HepG2 (cell line): ENCODE results near the gene CCL4L2. TPM values are rescaled to one million over a fixed set of nuclear protein-coding genes. Genes with fewer than 3 reads are reported as not detected.

Experiments
- ATAC-seq: fragments of 200-7000 bp; cut with Tn5 transposase; 3 replicates; pipeline ENCODE4 v1.9.1; 2020; ENCODE audit warnings: mild to moderate bottlenecking, moderate library complexity
- BruUV-seq: library from RNA; stranded (reverse); fragments of 400-500 nt; replicated peaks from 2 replicates; lab custom pipeline; 2021; lab: Mats Ljungman, UMichigan
- CTCF ChIA-PET: fragments of 300-600 bp; formaldehyde crosslinking; extraction: SDS; loops from one replicate; lab custom pipeline; 2021; ENCODE audit warnings: low total read pairs, inconsistent platforms, low intra/inter-chr PET ratio; lab: Yijun Ruan, JAX
- POLR2A ChIA-PET: fragments of 350-600 bp; sonication (Branson Sonifier 250); formaldehyde crosslinking; loops from one replicate; lab custom pipeline; 2020; ENCODE audit warnings: antibody characterized with exemption, inconsistent platforms; lab: Yijun Ruan, JAX
- DNase-seq: peaks from one replicate; pipeline ENCODE4 v3.0.0-alpha.2; 2015; ENCODE audit warnings: low spot score
- FAIRE-seq: peaks from 3 replicates; lab custom pipeline; 2011; peaks lifted over from hg19 to GRCh38; lab: Jason Lieb, UNC
- H2AFZ ChIP-seq: one replicate; pipeline ENCODE4 v1.6.1; 2011; ENCODE audit warnings: low read length, inconsistent platforms
- H3K27ac ChIP-seq: fragments of 300-600 bp; 3 replicates; pipeline ENCODE4 v1.8.0; 2011; ENCODE audit warnings: mixed run types, mild to moderate bottlenecking, mixed read lengths, low read length, inconsistent platforms; ENCODE audit not compliant: insufficient read depth; ENCODE audit errors: extremely low read length
- H3K27me3 ChIP-seq, 2 experiments: fragments of 200-600 bp in 1 of 2; 2 replicates in 1 of 2; 3 replicates in 1 of 2; pipeline versions ENCODE4 v1.6.0 to v1.8.0; 2011; ENCODE audit warnings: low read length in 2 of 2, mild to moderate bottlenecking in 2 of 2, moderate library complexity in 2 of 2, inconsistent platforms in 1 of 2; ENCODE audit not compliant: insufficient read depth in 2 of 2, control insufficient read depth in 1 of 2
- H3K36me3 ChIP-seq, 2 experiments: fragments of 200-600 bp in 1 of 2; replicated peaks in 1 of 2; 2 replicates in 1 of 2; 3 replicates in 1 of 2; pipeline versions ENCODE4 v1.5.1 to v1.8.0; 2011; ENCODE audit warnings: low read length in 2 of 2, inconsistent platforms in 1 of 2; ENCODE audit not compliant: insufficient read depth in 2 of 2, control insufficient read depth in 1 of 2
- H3K4me1 ChIP-seq: 2 replicates; pipeline ENCODE4 v1.5.1; 2012; ENCODE audit warnings: low read length, inconsistent platforms; ENCODE audit not compliant: insufficient read depth
- H3K4me2 ChIP-seq: 2 replicates; pipeline ENCODE4 v1.6.0; 2011; ENCODE audit warnings: low read depth, low read length, inconsistent platforms
- H3K4me3 ChIP-seq, 3 experiments: fragments of 200-600 bp in 1 of 3; sonication (generic), shearing (Covaris generic) in 1 of 3; replicated peaks in 1 of 3; 2 replicates each; pipeline ENCODE4 v1.5.1; 2011 to 2016; ENCODE audit warnings: low read length in 3 of 3, inconsistent platforms in 2 of 3, low read depth in 2 of 3, mild to moderate bottlenecking in 2 of 3, control low read depth in 1 of 3, mixed read lengths in 1 of 3; ENCODE audit not compliant: insufficient read depth in 1 of 3
- H3K79me2 ChIP-seq: one replicate; pipeline ENCODE4 v1.6.1; 2011; ENCODE audit warnings: low read length, inconsistent platforms; ENCODE audit not compliant: insufficient read depth
- H3K9ac ChIP-seq: 2 replicates; pipeline ENCODE4 v1.6.0; 2011; ENCODE audit warnings: mild to moderate bottlenecking, low read depth, low read length, inconsistent platforms; ENCODE audit not compliant: insufficient read depth
- H3K9me3 ChIP-seq: 2 replicates; pipeline ENCODE4 v1.5.1; 2012; ENCODE audit warnings: mild to moderate bottlenecking, low read length
- H4K20me1 ChIP-seq: 2 replicates; pipeline ENCODE4 v1.6.0; 2011; ENCODE audit warnings: inconsistent platforms, mild to moderate bottlenecking, low read length, moderate library complexity; ENCODE audit not compliant: insufficient read depth
- BCL6 ChIP-seq: IDR thresholded peaks from 2 replicates; pipeline ENCODE4 v1.6.1; 2016; ENCODE audit warnings: missing genetic modification reagents, missing compliant biosample characterization
- HCFC1 ChIP-seq: fragments of 150-350 bp; IDR thresholded peaks from 2 replicates; pipeline ENCODE4 v1.6.1; 2014; ENCODE audit warnings: low read depth, low read length
- ZNF570 ChIP-seq: sonication (generic); formaldehyde crosslinking; IDR thresholded peaks from 2 replicates; pipeline ENCODE4 v1.4.0; 2020; ENCODE audit warnings: mild to moderate bottlenecking, missing genetic modification reagents, borderline replicate concordance
- ZNF652 ChIP-seq: IDR thresholded peaks from 2 replicates; pipeline ENCODE4 v1.6.1; 2016; ENCODE audit warnings: low read depth, borderline replicate concordance
- ZNF7 ChIP-seq: IDR thresholded peaks from 2 replicates; pipeline ENCODE4 v1.6.1; 2016; ENCODE audit warnings: missing biosample characterization, missing genetic modification reagents
- ZNF75D ChIP-seq: sonication (generic); formaldehyde crosslinking; IDR thresholded peaks from 2 replicates; pipeline ENCODE4 v1.8.1; 2023; ENCODE audit warnings: missing genetic modification reagents, mild to moderate bottlenecking, borderline replicate concordance
- ZNF816 ChIP-seq: sonication (generic); formaldehyde crosslinking; IDR thresholded peaks from 2 replicates; pipeline ENCODE4 v1.8.0; 2022; ENCODE audit warnings: missing genetic modification reagents, mild to moderate bottlenecking, borderline replicate concordance
- WGBS: methylation state at CpG from one replicate; pipeline ENCODE4 v1.1.6; 2017; ENCODE audit warnings: low lambda C conversion rate; 5-methylcytosine and 5-hydroxymethylcytosine counted together
- in situ Hi-C: cut with HindIII; loops from 2 replicates; pipeline ENCODE4 v1.10.0; 2017; ENCODE audit warnings: low pct_unique_long_range_greater_than_20kb; ENCODE audit not compliant: extremely low pct_ligation_motif_present
- intact Hi-C: fragments of 100-400 bp; cut with micrococcal nuclease; formaldehyde crosslinking; loops from one replicate; pipeline ENCODE4 v1.10.0; 2022; ENCODE audit not compliant: unreplicated experiment
- polyA plus RNA-seq, 8 experiments: library from polyadenylated mRNA; depleted of rRNA in 3 of 8; stranded (reverse) in 7 of 8; unstranded in 1 of 8; fragments of >200 nt; fragmentation: Illumina TruSeq in 4 of 8; extraction: Trizol in 4 of 8; gene quantifications; 2 replicates each; pipeline versions ENCODE4 v1.2.1 to v1.2.3, GENCODE V29; 2011 to 2016; ENCODE audit warnings: low read depth in 4 of 8, missing spikeins in 1 of 8, mixed read lengths in 1 of 8; ENCODE audit not compliant: insufficient read depth in 1 of 8
- total RNA-seq, 5 experiments: library from RNA; depleted of rRNA; stranded (reverse); fragments of >200 nt; fragmentation: Illumina TruSeq; extraction: Trizol; gene quantifications; 2 replicates each; pipeline ENCODE4 v1.2.3, GENCODE V29; 2016; ENCODE audit warnings: low read depth in 1 of 5
- TF ChIP-seq, protein P1 (sequence below): sonication (generic); formaldehyde crosslinking; IDR thresholded peaks from 2 replicates; pipeline ENCODE4 v1.4.0; 2020; ENCODE audit warnings: mild to moderate bottlenecking, missing genetic modification reagents
- TF ChIP-seq, protein P2 (sequence below): sonication (generic); formaldehyde crosslinking; IDR thresholded peaks from 2 replicates; pipeline ENCODE4 v1.5.1; 2020; ENCODE audit warnings: missing genetic modification reagents, mild to moderate bottlenecking, borderline replicate concordance

The CCL4L2 gene
- total and polyA plus RNA-seq, 2 of the 13 experiments (the other 11 are each of a cell fraction or from before 2014, with no cell fraction given): not detected

DNA sequence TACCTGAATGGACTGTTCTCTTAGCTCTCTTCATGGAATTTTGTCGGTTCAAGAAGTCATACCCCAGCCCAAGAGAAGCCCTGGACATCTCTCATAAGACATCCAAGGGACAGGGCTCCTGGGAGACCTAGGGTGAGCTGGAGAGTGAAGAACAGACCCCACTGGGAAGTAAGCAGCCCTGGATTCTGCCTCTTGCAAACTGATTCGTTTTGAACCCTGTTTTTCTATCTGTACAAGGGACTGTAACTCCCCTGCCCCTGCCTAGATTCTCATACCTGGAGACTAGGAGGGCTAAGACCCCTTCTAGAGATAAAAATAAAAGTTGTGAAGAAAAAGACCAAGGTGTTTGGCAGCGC, 14.8 kb upstream of the CCL4L2 start (continued):
- no peak for TF ChIP-seq ZNF816 (CRISPR knock-in tag)

DNA sequence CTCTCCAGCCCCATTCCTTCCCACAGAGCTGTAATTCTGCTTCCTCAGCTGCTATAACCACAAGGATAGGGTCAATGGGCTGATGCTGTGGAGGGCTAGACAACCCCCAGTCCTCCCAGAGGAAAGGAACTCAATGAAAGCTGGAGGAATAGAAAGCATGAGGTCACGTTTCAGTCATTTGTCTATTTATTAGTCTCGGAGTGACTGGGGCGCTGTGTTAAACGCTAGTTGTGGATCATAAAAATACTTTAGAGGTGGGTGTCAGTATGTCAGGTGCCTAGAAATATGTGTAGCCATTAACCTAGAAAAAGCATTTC, 13.5 kb upstream of the CCL4L2 start:
- H3K9me3 ChIP-seq: no peaks in the 10 kb centered on the region
- H3K4me3 ChIP-seq: no peak overlapping the region
- 47% methylated on average over 4 of the region's 4 CpGs for WGBS
- TF ChIP-seq ZNF570 (CRISPR knock-in tag) (no peak), BCL6 (CRISPR knock-in tag) (no peak), ZNF75D (CRISPR knock-in tag) (no peak), ZNF652 (CRISPR knock-in tag) (no peak), HCFC1 (no peak), ZNF7 (CRISPR knock-in tag) (no peak)
- TF ChIP-seq, protein P1, sequence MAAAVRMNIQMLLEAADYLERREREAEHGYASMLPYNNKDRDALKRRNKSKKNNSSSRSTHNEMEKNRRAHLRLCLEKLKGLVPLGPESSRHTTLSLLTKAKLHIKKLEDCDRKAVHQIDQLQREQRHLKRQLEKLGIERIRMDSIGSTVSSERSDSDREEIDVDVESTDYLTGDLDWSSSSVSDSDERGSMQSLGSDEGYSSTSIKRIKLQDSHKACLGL (CRISPR knock-in tag): no peak
- TF ChIP-seq, protein P2, sequence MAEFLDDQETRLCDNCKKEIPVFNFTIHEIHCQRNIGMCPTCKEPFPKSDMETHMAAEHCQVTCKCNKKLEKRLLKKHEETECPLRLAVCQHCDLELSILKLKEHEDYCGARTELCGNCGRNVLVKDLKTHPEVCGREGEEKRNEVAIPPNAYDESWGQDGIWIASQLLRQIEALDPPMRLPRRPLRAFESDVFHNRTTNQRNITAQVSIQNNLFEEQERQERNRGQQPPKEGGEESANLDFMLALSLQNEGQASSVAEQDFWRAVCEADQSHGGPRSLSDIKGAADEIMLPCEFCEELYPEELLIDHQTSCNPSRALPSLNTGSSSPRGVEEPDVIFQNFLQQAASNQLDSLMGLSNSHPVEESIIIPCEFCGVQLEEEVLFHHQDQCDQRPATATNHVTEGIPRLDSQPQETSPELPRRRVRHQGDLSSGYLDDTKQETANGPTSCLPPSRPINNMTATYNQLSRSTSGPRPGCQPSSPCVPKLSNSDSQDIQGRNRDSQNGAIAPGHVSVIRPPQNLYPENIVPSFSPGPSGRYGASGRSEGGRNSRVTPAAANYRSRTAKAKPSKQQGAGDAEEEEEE: no peak
- H2AFZ ChIP-seq: no peak overlapping the region
- no peak for FAIRE-seq
- no peak overlapping the region for H3K27ac ChIP-seq
- in situ Hi-C loops: no loop called here
- H4K20me1 ChIP-seq: no peaks in the 10 kb centered on the region
- H3K27me3 ChIP-seq: peaks cover 3 to 24% of the 10 kb centered on the region in 2 experiments; a peak in 3 of 5 replicates
- H3K36me3 ChIP-seq: no peaks in the 10 kb centered on the region
- intact Hi-C loops: no loop called here
- DNase-seq: no peak
- ChIA-PET CTCF (no interaction called here), POLR2A (interaction anchor here (0.7 kb wide), 1 partner anchor 235 kb away, joined by 3 read pairs; no protein-coding TSS in a partner anchor)
- H3K79me2 ChIP-seq: no peaks in the 10 kb centered on the region
- peaks cover 5% of the 10 kb centered on the region for H3K4me1 ChIP-seq
- BruUV-seq: no TSS peak
- no peak overlapping the region for H3K4me2 ChIP-seq
- no peak for ATAC-seq
- no peak overlapping the region for H3K9ac ChIP-seq
